ENCODE results near the gene CISD3. TPM values are rescaled to one million over a fixed set of nuclear protein-coding genes. Genes with fewer than 3 reads are reported as not detected.
A peak's percentile ranks its signal among the peaks of the same experiment; 100 is the strongest.

The CISD3 gene
- polyA plus RNA-seq, 1 experiment: 17.1 TPM

GRCh38 chr17:38761612-38762011, 31.5 kb downstream of the CISD3 start:
- TF ChIP-seq, protein P1, sequence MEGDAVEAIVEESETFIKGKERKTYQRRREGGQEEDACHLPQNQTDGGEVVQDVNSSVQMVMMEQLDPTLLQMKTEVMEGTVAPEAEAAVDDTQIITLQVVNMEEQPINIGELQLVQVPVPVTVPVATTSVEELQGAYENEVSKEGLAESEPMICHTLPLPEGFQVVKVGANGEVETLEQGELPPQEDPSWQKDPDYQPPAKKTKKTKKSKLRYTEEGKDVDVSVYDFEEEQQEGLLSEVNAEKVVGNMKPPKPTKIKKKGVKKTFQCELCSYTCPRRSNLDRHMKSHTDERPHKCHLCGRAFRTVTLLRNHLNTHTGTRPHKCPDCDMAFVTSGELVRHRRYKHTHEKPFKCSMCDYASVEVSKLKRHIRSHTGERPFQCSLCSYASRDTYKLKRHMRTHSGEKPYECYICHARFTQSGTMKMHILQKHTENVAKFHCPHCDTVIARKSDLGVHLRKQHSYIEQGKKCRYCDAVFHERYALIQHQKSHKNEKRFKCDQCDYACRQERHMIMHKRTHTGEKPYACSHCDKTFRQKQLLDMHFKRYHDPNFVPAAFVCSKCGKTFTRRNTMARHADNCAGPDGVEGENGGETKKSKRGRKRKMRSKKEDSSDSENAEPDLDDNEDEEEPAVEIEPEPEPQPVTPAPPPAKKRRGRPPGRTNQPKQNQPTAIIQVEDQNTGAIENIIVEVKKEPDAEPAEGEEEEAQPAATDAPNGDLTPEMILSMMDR (IDR thresholded peaks at IDR 0.05; ENCODE audit: insufficient read depth, low read depth, low read length): peak; percentile 42; the same call in 1 of the 2 replicates
- Histone ChIP-seq H3K4me3 (ENCODE audit: low read depth, low read length) (no peak overlapping the region), H3K27me3 (ENCODE audit: control insufficient read depth, insufficient read depth, low read length) (no peaks in the 10 kb centered on the region), H3K36me3 (ENCODE audit: control insufficient read depth, insufficient read depth, low read length) (peaks cover 26% of the 10 kb centered on the region)
- ChIA-PET POLR2A (interaction anchor here (0.7 kb wide), 1 partner anchor 141 kb away, joined by 4 read pairs; no protein-coding TSS in a partner anchor), CTCF (interaction anchor here (1.4 to 1.7 kb wide), 3 partner anchors 10 to 35 kb away, joined by 3 to 4 read pairs (median 4); no protein-coding TSS in a partner anchor)
- DNase-seq (ENCODE audit: low read depth): no peak

DNA sequence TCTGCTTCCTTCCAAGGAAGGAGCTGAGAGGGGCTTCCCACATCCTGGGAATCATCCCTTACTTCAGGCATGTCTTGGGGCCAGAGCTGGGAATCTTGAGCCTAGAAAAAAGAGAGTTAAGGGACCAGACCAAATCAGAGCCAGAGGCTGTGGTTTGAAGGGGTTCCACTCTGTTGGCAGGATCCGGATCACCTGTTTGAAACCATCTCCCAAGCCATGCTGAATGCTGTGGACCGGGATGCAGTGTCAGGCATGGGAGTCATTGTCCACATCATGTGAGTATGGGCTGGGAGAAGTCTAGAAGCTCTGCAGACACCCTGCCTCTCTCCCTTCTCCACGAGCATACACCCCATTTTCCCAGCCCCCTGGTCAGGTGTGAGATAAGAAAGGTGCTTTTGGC, 32.1 kb downstream of the CISD3 start:
- Histone ChIP-seq H3K36me3 (ENCODE audit: control insufficient read depth, insufficient read depth, low read length) (peaks cover 26% of the 10 kb centered on the region), H3K4me3 (ENCODE audit: low read depth, low read length) (no peak overlapping the region), H3K27me3 (ENCODE audit: control insufficient read depth, insufficient read depth, low read length) (no peaks in the 10 kb centered on the region)
- ChIA-PET POLR2A (interaction anchor here (0.7 kb wide), 1 partner anchor 141 kb away, joined by 4 read pairs; no protein-coding TSS in a partner anchor), CTCF (interaction anchor here (1.4 kb wide), 1 partner anchor 10 kb away, joined by 4 read pairs; no protein-coding TSS in a partner anchor)
- TF ChIP-seq, protein P1 (IDR thresholded peaks at IDR 0.05; ENCODE audit: insufficient read depth, low read depth, low read length): no peak
- no peak for DNase-seq (ENCODE audit: low read depth)

- H3K27me3 ChIP-seq (ENCODE audit: control insufficient read depth, insufficient read depth, low read length): no peaks in the 10 kb centered on the region
- H3K4me3 ChIP-seq (ENCODE audit: low read depth, low read length): no peak overlapping the region
- H3K36me3 ChIP-seq (ENCODE audit: control insufficient read depth, insufficient read depth, low read length): peaks cover 29% of the 10 kb centered on the region
- DNase-seq (ENCODE audit: low read depth): no peak
- ChIA-PET POLR2A (no interaction called here), CTCF (no interaction called here)
- TF ChIP-seq, protein P1 (IDR thresholded peaks at IDR 0.05; ENCODE audit: insufficient read depth, low read depth, low read length): no peak
Observed at GRCh38 chr17:38766341-38766740, 36.2 kb downstream of the CISD3 start.

DNA sequence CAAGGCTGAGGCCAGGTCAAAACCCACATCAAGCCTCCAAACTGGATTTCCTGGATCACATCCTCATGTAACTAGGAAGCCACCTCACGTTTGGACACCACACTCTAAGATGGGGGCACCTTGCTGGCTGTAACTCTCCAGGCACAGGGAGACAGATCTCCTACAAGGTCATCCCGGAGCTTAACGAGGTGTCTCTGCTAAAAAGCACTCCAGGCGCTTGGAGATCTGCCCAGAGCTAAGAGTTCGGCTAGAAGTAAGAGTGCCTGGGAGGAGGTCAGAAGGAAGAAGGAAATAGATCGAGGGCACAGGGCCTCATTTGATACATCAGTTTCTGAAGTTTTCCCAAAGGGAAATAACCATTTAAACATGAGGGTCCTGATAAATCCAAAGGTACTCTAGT, 38.3 kb downstream of the CISD3 start:
- ChIA-PET CTCF (interaction anchor here (1.6 kb wide), 1 partner anchor 20 kb away, joined by 4 read pairs; no protein-coding TSS in a partner anchor), POLR2A (interaction anchor here (0.6 kb wide), 1 partner anchor 388 kb away, joined by 3 read pairs; no protein-coding TSS in a partner anchor)
- H3K36me3 ChIP-seq (ENCODE audit: control insufficient read depth, insufficient read depth, low read length): peaks cover 26% of the 10 kb centered on the region

GRCh38 chr17:38773258-38773657, 43.1 kb downstream of the CISD3 start:
- Histone ChIP-seq H3K36me3 (ENCODE audit: control insufficient read depth, insufficient read depth, low read length) (peaks cover 38% of the 10 kb centered on the region), H3K4me3 (ENCODE audit: low read depth, low read length) (no peak overlapping the region), H3K27me3 (ENCODE audit: control insufficient read depth, insufficient read depth, low read length) (no peaks in the 10 kb centered on the region)
- TF ChIP-seq, protein P1 (IDR thresholded peaks at IDR 0.05; ENCODE audit: insufficient read depth, low read depth, low read length): no peak
- ChIA-PET POLR2A (no interaction called here), CTCF (no interaction called here)
- no peak for DNase-seq (ENCODE audit: low read depth)

More for the DNA sequence above, 38.3 kb downstream of the CISD3 start:
- DNase-seq (ENCODE audit: low read depth): no peak
- TF ChIP-seq, protein P1 (IDR thresholded peaks at IDR 0.05; ENCODE audit: insufficient read depth, low read depth, low read length): no peak
- Histone ChIP-seq H3K27me3 (ENCODE audit: control insufficient read depth, insufficient read depth, low read length) (no peaks in the 10 kb centered on the region), H3K4me3 (ENCODE audit: low read depth, low read length) (no peak overlapping the region)

Measured in BJ (cell line).